Esophagus muscularis mucosa (tissue), 3 donors: ENCODE data around the gene ARID1B.

ENCODE experiments used
- CTCF ChIP-seq, 3 experiments: fragments of 200-600 bp in 2 of 3; fragments of 450-650 bp in 1 of 3; sonication (generic) in 2 of 3; IDR thresholded peaks; one replicate each; pipeline ENCODE4 v1.5.1; 2017 to 2019; ENCODE audit warnings: antibody characterized with exemption in 3 of 3, mild to moderate bottlenecking in 2 of 3, moderate library complexity in 1 of 3
- POLR2AphosphoS5 ChIP-seq, 2 donors: sonication (generic); formaldehyde crosslinking; IDR thresholded peaks; one replicate each; pipeline ENCODE4 v1.6.1; 2017; ENCODE audit warnings: antibody characterized with exemption in 2 of 2

- no peak for TF ChIP-seq POLR2AphosphoS5 (IDR thresholded peaks at IDR 0.05)
- TF ChIP-seq CTCF (IDR thresholded peaks at IDR 0.05): no peak
Measured at GRCh38 chr6:157223511-157223910, 446.3 kb downstream of the ARID1B start.
